Medulla oblongata (tissue), 1 donor: ENCODE results near the gene STX4.

Experiments used
- DNase-seq: peaks from one replicate; pipeline ENCODE4 v3.0.0-alpha.2; 2015; ENCODE audit errors: extremely low spot score

Gene STX4

DNA sequence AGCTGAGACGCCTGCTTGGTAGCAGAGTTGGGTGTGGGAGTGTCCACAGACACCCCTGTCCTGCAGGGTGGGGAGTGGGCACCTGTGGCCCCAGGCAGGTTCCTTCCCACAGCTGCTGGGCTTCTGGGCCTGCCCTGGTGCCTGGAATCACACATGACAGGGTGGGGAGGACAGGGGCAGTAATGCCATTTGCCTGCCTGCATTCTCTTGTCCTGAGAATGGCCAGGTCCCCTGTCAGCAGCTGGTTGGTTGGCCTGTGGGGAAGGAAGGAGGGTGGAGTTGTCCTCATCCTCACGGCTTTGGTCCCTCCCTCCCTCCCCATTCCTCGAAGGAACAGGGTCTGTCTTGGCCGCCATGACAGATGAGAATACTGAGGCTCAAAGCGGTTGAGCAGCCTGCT, 50.2 kb downstream of the STX4 start:
- no peak for DNase-seq

DNA sequence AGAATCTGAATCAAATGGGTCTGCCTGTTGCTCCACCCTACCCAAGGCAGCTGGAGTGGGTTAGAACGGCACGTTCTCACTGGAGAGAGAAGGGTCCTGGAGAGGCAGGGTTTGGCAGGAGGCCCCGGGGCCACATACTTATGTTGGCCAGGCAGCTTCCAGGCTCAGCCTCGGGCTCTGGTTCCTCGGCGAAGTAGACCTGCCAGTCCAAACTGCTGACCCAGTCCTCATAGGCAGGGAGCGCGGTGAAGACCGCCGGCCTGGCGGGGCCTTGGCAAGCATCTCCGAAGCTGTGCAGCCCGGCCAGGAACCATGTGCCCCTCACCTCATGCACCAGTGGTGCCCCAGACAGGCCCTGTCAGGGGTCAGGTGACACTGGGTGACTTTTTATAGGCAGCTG, 50.6 kb downstream of the STX4 start:
- DNase-seq, result no peak

- DNase-seq, result no peak
Measured at GRCh38 chr16:31084584-31085302, 51.4 kb downstream of the STX4 start.

- no peak for DNase-seq
Measured at GRCh38 chr16:31085411-31085810, 52.1 kb downstream of the STX4 start.

DNA sequence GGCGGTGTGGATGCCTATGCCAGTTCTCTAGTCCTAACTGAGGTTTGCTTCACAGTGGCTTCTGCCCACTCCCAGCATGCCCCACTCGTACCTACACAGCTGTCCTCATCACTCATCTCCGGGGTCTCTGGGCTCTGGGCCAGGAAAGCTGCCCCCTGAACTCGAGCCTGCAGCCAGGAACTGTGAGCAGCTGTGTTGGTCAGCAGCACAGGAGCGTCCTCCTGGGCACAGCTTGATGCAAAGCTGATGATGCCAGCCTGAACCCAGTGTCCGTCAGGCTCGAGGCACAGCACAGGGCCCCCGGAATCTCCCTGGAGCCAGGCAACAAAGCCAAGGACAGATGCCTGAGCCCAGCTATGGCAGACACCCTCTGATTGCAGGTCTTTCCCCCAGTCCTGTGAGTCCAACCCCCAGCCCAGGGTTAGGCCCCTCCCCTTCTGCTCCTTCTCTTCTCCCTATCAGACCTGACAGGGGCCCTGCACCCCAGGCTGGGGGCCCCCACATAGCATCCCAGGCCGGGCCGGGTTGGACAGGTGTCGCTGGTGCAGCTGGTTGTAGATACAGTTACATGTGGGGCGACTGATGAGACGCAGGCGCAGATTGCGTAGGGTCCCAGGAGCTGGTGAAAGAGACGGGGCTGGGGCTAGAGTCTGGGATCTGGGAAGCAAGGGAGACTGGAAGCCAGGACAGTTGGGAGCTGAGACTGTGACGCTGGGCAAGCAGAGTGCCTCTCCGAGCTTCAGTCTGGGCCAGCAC, 52.7 kb downstream of the STX4 start:
- no peak for DNase-seq

GRCh38 chr16:31086629-31086906, 53.2 kb downstream of the STX4 start:
- DNase-seq, result no peak

- no peak for DNase-seq
Measured at GRCh38 chr16:31087481-31087880, 54.1 kb downstream of the STX4 start.

- DNase-seq, result no peak
Measured at GRCh38 chr16:31087971-31088370, 54.6 kb downstream of the STX4 start.

GRCh38 chr16:31088459-31089183, 55.3 kb downstream of the STX4 start, which contains the start of gene PRSS53:
TSS of gene PRSS53 (minus strand) at chr16:31088943. CDS start at chr16:31088809, 134 bp downstream.
- DNase-seq, result no peak

GRCh38 chr16:31089199-31089598, 55.8 kb downstream of the STX4 start:
- DNase-seq, result no peak
